H9 (cell line): ENCODE results near the gene SH3BGRL3. TPM values are rescaled to one million over a fixed set of nuclear protein-coding genes. Genes with fewer than 3 reads are reported as not detected.

Experiments used
- DNase-seq: peaks from one replicate; pipeline ENCODE4 v3.0.0-alpha.2; 2017
- H2AFZ ChIP-seq: one replicate; pipeline ENCODE4 v1.6.1; 2013; ENCODE audit warnings: mild to moderate bottlenecking, low read length, control low read depth, moderate library complexity
- H2AK5ac ChIP-seq: 2 replicates; pipeline ENCODE4 v1.6.1; 2013; ENCODE audit warnings: low read length, control low read depth, mixed read lengths; ENCODE audit not compliant: insufficient read length
- H2BK120ac ChIP-seq: one replicate; pipeline ENCODE4 v1.6.1; 2013; ENCODE audit warnings: low read depth, mild to moderate bottlenecking, low read length, control low read depth, inconsistent platforms; ENCODE audit not compliant: poor library complexity, severe bottlenecking
- H2BK12ac ChIP-seq: 2 replicates; pipeline ENCODE4 v1.6.1; 2013; ENCODE audit warnings: low read length, control low read depth, mixed read lengths, low read depth; ENCODE audit not compliant: insufficient read length
- H2BK15ac ChIP-seq: 2 replicates; pipeline ENCODE4 v1.6.1; 2013; ENCODE audit warnings: low read depth, low read length, control low read depth
- H2BK20ac ChIP-seq: one replicate; pipeline ENCODE4 v1.6.1; 2013; ENCODE audit warnings: low read depth, mild to moderate bottlenecking, low read length, control low read depth, inconsistent platforms; ENCODE audit not compliant: poor library complexity, severe bottlenecking
- H2BK5ac ChIP-seq: 2 replicates; pipeline ENCODE4 v1.6.1; 2013; ENCODE audit warnings: low read length, control low read depth, mixed read lengths; ENCODE audit not compliant: insufficient read length
- H3K14ac ChIP-seq: 2 replicates; pipeline ENCODE4 v1.6.1; 2013; ENCODE audit warnings: low read length, control low read depth; ENCODE audit not compliant: insufficient read depth
- H3K18ac ChIP-seq: 2 replicates; pipeline ENCODE4 v1.6.1; 2013; ENCODE audit warnings: low read depth, mild to moderate bottlenecking, mixed read lengths, low read length, control low read depth; ENCODE audit not compliant: insufficient read length
- H3K23ac ChIP-seq: 2 replicates; pipeline ENCODE4 v1.6.1; 2013; ENCODE audit warnings: low read length, control low read depth, mixed read lengths, low read depth; ENCODE audit not compliant: insufficient read length
- H3K23me2 ChIP-seq: 2 replicates; pipeline ENCODE4 v1.6.1; 2013; ENCODE audit warnings: low read depth, mild to moderate bottlenecking, mixed read lengths, low read length, control low read depth; ENCODE audit not compliant: insufficient read length, poor library complexity, severe bottlenecking
- H3K27ac ChIP-seq: 2 replicates; pipeline ENCODE4 v1.5.1; 2013; ENCODE audit warnings: low read length, control low read depth, mixed read lengths, low read depth; ENCODE audit not compliant: insufficient read length
- H3K27me3 ChIP-seq: 2 replicates; pipeline ENCODE4 v1.6.1; 2013; ENCODE audit warnings: low read length, control low read depth, inconsistent platforms; ENCODE audit not compliant: insufficient read depth
- H3K4ac ChIP-seq: 2 replicates; pipeline ENCODE4 v1.6.1; 2013; ENCODE audit warnings: low read depth, mild to moderate bottlenecking, control low read depth, inconsistent platforms, low read length, moderate library complexity
- H3K4me1 ChIP-seq: 2 replicates; pipeline ENCODE4 v1.6.1; 2013; ENCODE audit warnings: low read length, control low read depth, inconsistent platforms; ENCODE audit not compliant: insufficient read depth
- H3K4me2 ChIP-seq: 2 replicates; pipeline ENCODE4 v1.6.1; 2013; ENCODE audit warnings: low read length, control low read depth, mixed read lengths; ENCODE audit not compliant: insufficient read length, insufficient read depth
- H3K56ac ChIP-seq: 2 replicates; pipeline ENCODE4 v1.6.1; 2013; ENCODE audit warnings: low read depth, mild to moderate bottlenecking, mixed read lengths, low read length, control low read depth; ENCODE audit not compliant: insufficient read length
- H3K79me1 ChIP-seq: 2 replicates; pipeline ENCODE4 v1.6.1; 2013; ENCODE audit warnings: low read depth, mild to moderate bottlenecking, moderate library complexity, low read length, control low read depth, inconsistent platforms; ENCODE audit not compliant: insufficient read depth, poor library complexity, severe bottlenecking
- H3K79me2 ChIP-seq: 2 replicates; pipeline ENCODE4 v1.6.1; 2013; ENCODE audit warnings: low read length, control low read depth, inconsistent platforms; ENCODE audit not compliant: insufficient read depth
- H3K9ac ChIP-seq: 2 replicates; pipeline ENCODE4 v1.6.1; 2013; ENCODE audit warnings: low read length, control low read depth, mixed read lengths; ENCODE audit not compliant: insufficient read length; ENCODE audit errors: extremely low read depth
- H3K9me3 ChIP-seq: one replicate; pipeline ENCODE4 v1.6.1; 2013; ENCODE audit warnings: low read depth, low read length, inconsistent platforms; ENCODE audit not compliant: control insufficient read depth
- H3T11ph ChIP-seq: one replicate; pipeline ENCODE4 v1.6.1; 2013; ENCODE audit warnings: mild to moderate bottlenecking, low read length, control low read depth, inconsistent platforms
- H4K20me1 ChIP-seq: one replicate; pipeline ENCODE4 v1.6.1; 2013; ENCODE audit not compliant: control insufficient read depth, insufficient read length, insufficient read depth
- H4K5ac ChIP-seq: 2 replicates; pipeline ENCODE4 v1.6.1; 2013; ENCODE audit warnings: low read depth, mild to moderate bottlenecking, mixed read lengths, low read length, control low read depth; ENCODE audit not compliant: insufficient read length
- H4K8ac ChIP-seq: replicated peaks from 2 replicates; pipeline ENCODE4 v1.6.1; 2013; ENCODE audit warnings: low read length, control low read depth, mixed read lengths, low read depth; ENCODE audit not compliant: insufficient read length
- H4K91ac ChIP-seq: 2 replicates; pipeline ENCODE4 v1.6.1; 2013; ENCODE audit warnings: low read depth, mild to moderate bottlenecking, moderate library complexity, mixed read lengths, low read length, control low read depth; ENCODE audit not compliant: insufficient read length
- H3K27ac Mint-ChIP-seq, 3 experiments: 2 replicates in 2 of 3; 3 replicates in 1 of 3; pipeline ENCODE4 v1.8.0; 2020 to 2021; ENCODE audit warnings: mixed read lengths in 3 of 3, mild to moderate bottlenecking in 1 of 3, moderate library complexity in 1 of 3
- H3K27me3 Mint-ChIP-seq: 2 replicates; pipeline ENCODE4 v1.8.0; 2021; ENCODE audit warnings: low read depth, mild to moderate bottlenecking, moderate library complexity, mixed read lengths
- H3K36me3 Mint-ChIP-seq, 3 experiments: 2 replicates in 2 of 3; 3 replicates in 1 of 3; pipeline ENCODE4 v1.8.0; 2020 to 2021; ENCODE audit warnings: low read depth in 3 of 3, mixed read lengths in 3 of 3; ENCODE audit not compliant: insufficient read depth in 1 of 3
- H3K4me1 Mint-ChIP-seq, 2 experiments: 2 replicates each; pipeline ENCODE4 v1.8.0; 2020; ENCODE audit warnings: mixed read lengths in 2 of 2
- H3K4me3 Mint-ChIP-seq, 2 experiments: 2 replicates in 1 of 2; 3 replicates in 1 of 2; pipeline ENCODE4 v1.8.0; 2020 to 2021; ENCODE audit warnings: mild to moderate bottlenecking in 2 of 2, mixed read lengths in 2 of 2, moderate library complexity in 1 of 2
- H3K9me3 Mint-ChIP-seq, 2 experiments: 2 replicates in 1 of 2; 3 replicates in 1 of 2; pipeline ENCODE4 v1.8.0; 2020; ENCODE audit warnings: mild to moderate bottlenecking in 2 of 2, mixed read lengths in 2 of 2, moderate library complexity in 1 of 2
- WGBS: extraction: QIAGEN DNeasy Blood & Tissue Kit; methylation state at CpG from one replicate; pipeline ENCODE4 v1.1.7; 2013; ENCODE audit warnings: missing lambda C conversion rate, low lambda C conversion rate, mixed read lengths; ENCODE audit not compliant: insufficient read length; ENCODE audit errors: extremely low coverage; 5-methylcytosine and 5-hydroxymethylcytosine counted together
- total RNA-seq: library from RNA; stranded (reverse); gene quantifications from 2 replicates; pipeline ENCODE4 v1.2.1, GENCODE V29; 2021
- TF ChIP-seq, protein P1 (sequence below): fragments of 200-600 bp; sonication (generic); conservative IDR thresholded peaks from 3 replicates; pipeline ENCODE4 v1.8.0; 2021; ENCODE audit warnings: antibody characterized with exemption, mild to moderate bottlenecking

The SH3BGRL3 gene
- total RNA-seq, 1 experiment from 2014 or later = 86.3 TPM

DNA sequence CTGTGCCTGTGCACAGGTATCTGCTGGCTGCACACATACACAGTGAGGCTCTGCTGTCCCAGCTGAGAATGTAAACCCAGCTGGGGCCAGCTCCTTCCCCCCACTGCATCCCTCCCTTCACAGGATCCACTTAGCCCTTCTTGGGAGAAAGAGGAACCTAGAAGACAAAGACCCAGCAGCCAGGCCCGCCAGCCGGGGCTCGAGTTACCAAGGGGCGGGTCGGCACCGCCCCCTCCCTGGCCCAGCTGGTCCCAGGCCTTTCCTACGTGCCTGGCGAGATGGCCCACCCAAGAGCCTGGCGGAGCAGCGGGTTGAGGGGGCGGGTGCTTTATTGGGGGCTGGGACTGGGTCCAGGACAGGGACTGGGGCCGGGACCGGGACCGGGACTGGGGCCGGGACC, 2.1 kb downstream of the SH3BGRL3 start:
- H3K14ac ChIP-seq = no peak overlapping the region

More for the DNA sequence above, 2.1 kb downstream of the SH3BGRL3 start:
- Histone ChIP-seq H3K79me2 (no peaks in the 10 kb centered on the region), H3K4ac (no peak overlapping the region), H3K4me2 (peak overlapping the region; percentile 23), H2BK15ac (no peak overlapping the region), H3K27me3 (no peaks in the 10 kb centered on the region), H2BK5ac (no peak overlapping the region), H3K79me1 (no peaks in the 10 kb centered on the region), H3K9me3 (no peaks in the 10 kb centered on the region), H2BK120ac (no peak overlapping the region), H2BK12ac (no peak overlapping the region), H2AK5ac (no peak overlapping the region), H3K23me2 (peaks cover 13% of the 10 kb centered on the region), H4K5ac (no peak overlapping the region), H3K4me1 (peaks cover 11% of the 10 kb centered on the region; the same call in 1 of the 2 replicates), H4K91ac (no peak overlapping the region), H3K56ac (no peak overlapping the region), H4K20me1 (peaks cover 2% of the 10 kb centered on the region), H2AFZ (no peak overlapping the region), H4K8ac (no peak overlapping the region), H2BK20ac (no peak overlapping the region), H3K18ac (no peak overlapping the region), H3K23ac (no peak overlapping the region), H3K27ac (peak overlapping the region; percentile 15), H3K9ac (no peak overlapping the region), H3T11ph (no peak overlapping the region)
- peaks cover 21 to 31% (median 31%) of the 10 kb centered on the region in 3 experiments for H3K36me3 Mint-ChIP-seq
- peaks cover 46 to 49% of the 10 kb centered on the region in 2 experiments for H3K4me1 Mint-ChIP-seq
- H3K9me3 Mint-ChIP-seq = no peaks in the 10 kb centered on the region; a peak in 1 of 5 replicates
- no peaks in the 10 kb centered on the region; the same call in 1 of the 2 replicates for H3K27me3 Mint-ChIP-seq
- peak overlapping the region; percentile 82 to 92 (median 91); a peak in 6 of 7 replicates for H3K27ac Mint-ChIP-seq
- TF ChIP-seq, protein P1, sequence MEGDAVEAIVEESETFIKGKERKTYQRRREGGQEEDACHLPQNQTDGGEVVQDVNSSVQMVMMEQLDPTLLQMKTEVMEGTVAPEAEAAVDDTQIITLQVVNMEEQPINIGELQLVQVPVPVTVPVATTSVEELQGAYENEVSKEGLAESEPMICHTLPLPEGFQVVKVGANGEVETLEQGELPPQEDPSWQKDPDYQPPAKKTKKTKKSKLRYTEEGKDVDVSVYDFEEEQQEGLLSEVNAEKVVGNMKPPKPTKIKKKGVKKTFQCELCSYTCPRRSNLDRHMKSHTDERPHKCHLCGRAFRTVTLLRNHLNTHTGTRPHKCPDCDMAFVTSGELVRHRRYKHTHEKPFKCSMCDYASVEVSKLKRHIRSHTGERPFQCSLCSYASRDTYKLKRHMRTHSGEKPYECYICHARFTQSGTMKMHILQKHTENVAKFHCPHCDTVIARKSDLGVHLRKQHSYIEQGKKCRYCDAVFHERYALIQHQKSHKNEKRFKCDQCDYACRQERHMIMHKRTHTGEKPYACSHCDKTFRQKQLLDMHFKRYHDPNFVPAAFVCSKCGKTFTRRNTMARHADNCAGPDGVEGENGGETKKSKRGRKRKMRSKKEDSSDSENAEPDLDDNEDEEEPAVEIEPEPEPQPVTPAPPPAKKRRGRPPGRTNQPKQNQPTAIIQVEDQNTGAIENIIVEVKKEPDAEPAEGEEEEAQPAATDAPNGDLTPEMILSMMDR = no peak
- DNase-seq = peak; percentile 89
- WGBS = no CpG with 5 or more reads among the region's 15 CpGs
- peak overlapping the region; percentile 52 to 80 for H3K4me3 Mint-ChIP-seq
